ENCODE measurements around the gene BMAL1. TPM values are rescaled to one million over a fixed set of nuclear protein-coding genes. Genes with fewer than 3 reads are reported as not detected.
A peak's percentile ranks its signal among the peaks of the same experiment; 100 is the strongest.

The BMAL1 gene
- total RNA-seq, 4 donors from 2014 or later, result 41.2 to 97.5 (median 50.7) TPM

DNA sequence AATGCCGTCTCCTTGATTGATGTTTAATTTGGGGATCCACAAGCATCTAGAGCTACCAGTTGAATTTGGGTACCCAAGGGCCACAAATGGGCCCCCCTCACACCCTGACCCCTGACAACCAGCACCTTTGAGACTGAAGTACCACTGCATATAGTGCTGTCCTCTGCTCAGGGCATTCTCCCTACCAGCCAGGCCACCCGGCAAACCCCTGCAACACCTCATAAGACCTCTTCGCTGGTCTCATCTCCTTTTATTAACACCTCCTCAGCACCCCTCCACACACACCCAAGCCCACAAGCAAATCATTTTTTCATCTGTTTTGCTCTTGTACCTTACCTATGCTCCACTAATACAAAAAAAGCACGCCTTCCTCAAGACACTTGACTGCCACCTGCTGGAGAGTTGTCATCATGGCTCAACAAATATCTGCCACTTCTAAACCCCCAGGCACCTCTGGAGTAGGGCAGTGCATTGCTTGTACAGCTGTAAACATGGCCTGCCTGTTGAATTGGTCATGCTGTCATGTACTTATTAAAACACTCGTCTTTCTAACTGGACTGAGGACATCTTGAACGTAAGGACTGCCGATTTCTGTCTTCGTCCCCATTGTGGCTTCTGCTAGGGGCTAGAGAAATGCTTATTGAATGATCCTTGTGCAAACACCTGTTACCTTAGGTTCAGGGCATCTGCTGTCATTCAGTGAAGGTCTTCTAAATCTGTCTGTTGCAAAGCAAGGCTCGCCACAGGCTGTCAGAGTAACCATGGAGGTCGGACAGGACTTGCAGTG lies 66.5 kb downstream of the BMAL1 start:
- Histone ChIP-seq H3K27me3 (no peaks in the 10 kb centered on the region), H3K36me3 (no peaks in the 10 kb centered on the region), H3K4me1 (peaks cover 21 to 40% of the 10 kb centered on the region in 2 donors), H3K9me3 (no peaks in the 10 kb centered on the region), H3K27ac (no peak overlapping the region), H3K4me3 (replicated peaks in 1 of 3) (no peak overlapping the region)
- intact Hi-C loops (cut with DNase I), result loop anchor here (5.0 kb wide), 1 partner anchor 132 kb away; no protein-coding TSS in a partner anchor
- peak; percentile 79 to 85 for DNase-seq
- 64 to 72% methylated on average over 10 of the region's 10 CpGs for WGBS, 2 donors
- no peak for TF ChIP-seq POLR2A (IDR thresholded peaks at IDR 0.05)
- TF ChIP-seq, protein P1, sequence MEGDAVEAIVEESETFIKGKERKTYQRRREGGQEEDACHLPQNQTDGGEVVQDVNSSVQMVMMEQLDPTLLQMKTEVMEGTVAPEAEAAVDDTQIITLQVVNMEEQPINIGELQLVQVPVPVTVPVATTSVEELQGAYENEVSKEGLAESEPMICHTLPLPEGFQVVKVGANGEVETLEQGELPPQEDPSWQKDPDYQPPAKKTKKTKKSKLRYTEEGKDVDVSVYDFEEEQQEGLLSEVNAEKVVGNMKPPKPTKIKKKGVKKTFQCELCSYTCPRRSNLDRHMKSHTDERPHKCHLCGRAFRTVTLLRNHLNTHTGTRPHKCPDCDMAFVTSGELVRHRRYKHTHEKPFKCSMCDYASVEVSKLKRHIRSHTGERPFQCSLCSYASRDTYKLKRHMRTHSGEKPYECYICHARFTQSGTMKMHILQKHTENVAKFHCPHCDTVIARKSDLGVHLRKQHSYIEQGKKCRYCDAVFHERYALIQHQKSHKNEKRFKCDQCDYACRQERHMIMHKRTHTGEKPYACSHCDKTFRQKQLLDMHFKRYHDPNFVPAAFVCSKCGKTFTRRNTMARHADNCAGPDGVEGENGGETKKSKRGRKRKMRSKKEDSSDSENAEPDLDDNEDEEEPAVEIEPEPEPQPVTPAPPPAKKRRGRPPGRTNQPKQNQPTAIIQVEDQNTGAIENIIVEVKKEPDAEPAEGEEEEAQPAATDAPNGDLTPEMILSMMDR (IDR thresholded peaks at IDR 0.05), result peak; percentile 27 to 89 (median 78)

DNA sequence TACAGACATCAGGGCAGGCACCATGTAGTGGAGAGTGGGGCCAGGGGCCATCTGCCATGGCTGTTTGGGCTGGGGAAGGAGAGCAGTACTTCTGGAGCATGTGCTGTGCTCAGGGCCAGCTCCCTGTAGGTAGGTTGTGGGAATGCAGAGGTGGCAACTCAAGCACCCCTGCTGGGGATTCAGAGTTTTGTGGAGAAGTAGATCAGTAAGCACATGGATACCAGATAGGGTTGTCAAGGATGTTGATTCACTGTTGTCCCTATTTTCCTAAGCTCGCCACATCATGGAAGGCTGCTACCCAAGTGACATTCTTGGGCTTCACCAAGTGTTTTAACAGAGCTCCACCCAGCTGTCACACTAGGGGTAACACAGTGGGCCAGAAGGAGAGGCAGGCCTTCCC lies 67.2 kb downstream of the BMAL1 start:
- no peaks in the 10 kb centered on the region for H3K36me3 ChIP-seq
- TF ChIP-seq POLR2A (IDR thresholded peaks at IDR 0.05), result no peak
- TF ChIP-seq, protein P1 (IDR thresholded peaks at IDR 0.05), result no peak
- peaks cover 21 to 38% of the 10 kb centered on the region in 2 donors for H3K4me1 ChIP-seq
- WGBS, 2 donors, result 100% methylated on average over 1 of the region's 1 CpG; no CpG with 5 or more reads in 1 of the 2 donors
- intact Hi-C loops (cut with DNase I), result loop anchor here (5.0 kb wide), 2 partner anchors 133 to 378 kb away; no protein-coding TSS in a partner anchor
- H3K9me3 ChIP-seq, result no peaks in the 10 kb centered on the region
- H3K4me3 ChIP-seq (replicated peaks in 1 of 3), result no peak overlapping the region
- DNase-seq, result no peak
- no peaks in the 10 kb centered on the region for H3K27me3 ChIP-seq
- no peak overlapping the region for H3K27ac ChIP-seq

- H3K27me3 ChIP-seq, result no peaks in the 10 kb centered on the region
- H3K36me3 ChIP-seq, result no peaks in the 10 kb centered on the region
- no peaks in the 10 kb centered on the region for H3K9me3 ChIP-seq
- WGBS, 2 donors, result 83 to 88% methylated on average over 5 of the region's 5 CpGs
- DNase-seq, result no peak
- H3K4me1 ChIP-seq, result peaks cover 27 to 34% of the 10 kb centered on the region in 2 donors
- intact Hi-C loops (cut with DNase I), result loop anchor here (5.0 kb wide), 1 partner anchor 379 kb away; no protein-coding TSS in a partner anchor
- no peak overlapping the region for H3K4me3 ChIP-seq (replicated peaks in 1 of 3)
- no peak overlapping the region for H3K27ac ChIP-seq
- TF ChIP-seq POLR2A (IDR thresholded peaks at IDR 0.05), result no peak
- TF ChIP-seq, protein P1 (IDR thresholded peaks at IDR 0.05), result no peak
These were observed 68.9 kb downstream of the BMAL1 start for GRCh38 chr11:13346470-13346869.

DNA sequence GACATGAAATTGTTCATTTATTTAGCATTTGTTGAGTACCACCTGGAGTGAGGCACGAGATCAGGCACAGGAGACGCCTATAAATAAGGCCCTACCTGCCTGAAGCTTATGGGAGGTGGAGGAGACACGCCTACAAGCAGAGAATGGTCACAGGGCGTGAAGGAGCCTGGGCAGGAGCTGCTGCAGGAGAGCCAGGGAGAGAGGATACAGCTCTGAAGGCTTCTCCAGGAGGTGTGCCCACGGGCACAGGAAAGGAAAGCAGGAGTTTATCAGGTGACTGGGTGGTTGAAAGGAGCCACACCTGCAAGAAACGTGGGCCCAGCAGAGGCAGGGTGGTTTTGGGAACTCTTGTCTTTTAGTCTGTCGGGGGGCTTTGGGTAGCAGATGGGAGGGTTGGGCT lies 70.3 kb downstream of the BMAL1 start:
- Histone ChIP-seq H3K36me3 (no peaks in the 10 kb centered on the region), H3K27ac (peak overlapping the region; percentile 85 to 89 (median 86)), H3K4me3 (replicated peaks in 1 of 3) (no peak overlapping the region), H3K4me1 (peaks cover 36 to 48% of the 10 kb centered on the region in 2 donors), H3K27me3 (no peaks in the 10 kb centered on the region), H3K9me3 (no peaks in the 10 kb centered on the region)
- TF ChIP-seq, protein P1 (IDR thresholded peaks at IDR 0.05), result no peak
- peak in 1 of 2 donors; percentile 7 for TF ChIP-seq POLR2A (IDR thresholded peaks at IDR 0.05)
- peak; percentile 53 to 62 for DNase-seq
- intact Hi-C loops (cut with DNase I), result loop anchor here (5.0 kb wide), 1 partner anchor 381 kb away; no protein-coding TSS in a partner anchor
- WGBS, 2 donors, result 52 to 61% methylated on average over 7 of the region's 7 CpGs

DNA sequence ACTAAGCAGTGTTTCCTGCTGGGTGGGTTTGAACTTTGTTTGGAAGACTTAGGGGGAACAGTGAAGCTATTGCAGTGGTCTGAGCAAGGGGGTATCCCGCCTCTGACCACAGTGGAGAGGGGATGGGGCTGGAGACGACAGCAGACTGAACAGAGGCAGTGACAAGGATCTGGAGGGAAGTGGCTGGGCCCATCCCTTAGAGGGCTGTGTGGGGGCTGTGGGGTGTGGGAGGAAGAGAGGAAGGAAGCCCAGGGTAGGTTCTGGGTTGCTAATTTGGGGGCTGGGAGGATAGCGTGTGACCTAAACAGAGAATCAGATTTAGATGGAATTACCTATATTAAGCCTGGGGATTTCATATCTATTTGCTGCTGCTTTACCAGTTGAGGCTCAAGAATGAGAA lies 70.7 kb downstream of the BMAL1 start:
- no peak for DNase-seq
- peak overlapping the region; percentile 85 to 89 (median 86) for H3K27ac ChIP-seq
- H3K27me3 ChIP-seq, result no peaks in the 10 kb centered on the region
- no peaks in the 10 kb centered on the region for H3K36me3 ChIP-seq
- H3K4me1 ChIP-seq, result peaks cover 39 to 52% of the 10 kb centered on the region in 2 donors
- TF ChIP-seq, protein P1 (IDR thresholded peaks at IDR 0.05), result no peak
- no peaks in the 10 kb centered on the region for H3K9me3 ChIP-seq
- WGBS, 2 donors, result 72 to 78% methylated on average over 3 of the region's 3 CpGs
- no peak overlapping the region for H3K4me3 ChIP-seq (replicated peaks in 1 of 3)
- intact Hi-C loops (cut with DNase I), result loop anchor here (5.0 kb wide), 1 partner anchor 381 kb away; no protein-coding TSS in a partner anchor

Data from thyroid gland (tissue), 4 donors.